Neuronal stem cell (in vitro differentiated cells): ENCODE measurements around the gene NALCN.

ENCODE experiments used
- DNase-seq: peaks from one replicate; pipeline ENCODE4 v3.0.0-alpha.2; 2013; ENCODE audit warnings: low spot score
- H2AFZ ChIP-seq: one replicate; pipeline ENCODE4 v1.6.1; 2013; ENCODE audit warnings: mild to moderate bottlenecking, low read length, inconsistent platforms
- H2AK5ac ChIP-seq: 2 replicates; pipeline ENCODE4 v1.6.1; 2013; ENCODE audit warnings: low read depth, mild to moderate bottlenecking, inconsistent platforms, low read length, moderate library complexity, mixed read lengths
- H2BK120ac ChIP-seq: 2 replicates; pipeline ENCODE4 v1.6.1; 2013; ENCODE audit warnings: low read depth, mild to moderate bottlenecking, inconsistent platforms, low read length, moderate library complexity, mixed read lengths
- H2BK12ac ChIP-seq: one replicate; pipeline ENCODE4 v1.6.1; 2013; ENCODE audit warnings: low read length, inconsistent platforms
- H2BK15ac ChIP-seq: 2 replicates; pipeline ENCODE4 v1.6.1; 2013; ENCODE audit warnings: mild to moderate bottlenecking, low read length, inconsistent platforms, mixed read lengths
- H2BK5ac ChIP-seq: one replicate; pipeline ENCODE4 v1.6.1; 2013; ENCODE audit warnings: inconsistent platforms, mild to moderate bottlenecking, low read length, moderate library complexity
- H3K14ac ChIP-seq: one replicate; pipeline ENCODE4 v1.6.1; 2013; ENCODE audit warnings: low read length, inconsistent platforms
- H3K18ac ChIP-seq: 2 replicates; pipeline ENCODE4 v1.6.1; 2013; ENCODE audit warnings: low read length, inconsistent platforms
- H3K23ac ChIP-seq: 2 replicates; pipeline ENCODE4 v1.6.1; 2013; ENCODE audit warnings: low read depth, mild to moderate bottlenecking, mixed read lengths, low read length, inconsistent platforms; ENCODE audit not compliant: poor library complexity
- H3K27ac ChIP-seq: replicated peaks from 3 replicates; pipeline ENCODE4 v1.5.1; 2013; ENCODE audit warnings: low read length, inconsistent platforms
- H3K27me3 ChIP-seq, 3 experiments: 2 replicates each; pipeline ENCODE4 v1.6.1; 2013; ENCODE audit warnings: low read length in 3 of 3, mild to moderate bottlenecking in 2 of 3, inconsistent platforms in 1 of 3, low read depth in 1 of 3, mixed read lengths in 1 of 3, moderate library complexity in 1 of 3; ENCODE audit not compliant: control insufficient read depth in 3 of 3, insufficient read depth in 3 of 3
- H3K36me3 ChIP-seq, 2 donors: replicated peaks in 1 of 2; 2 replicates each; pipeline ENCODE4 v1.6.1; 2013; ENCODE audit warnings: low read length in 2 of 2; ENCODE audit not compliant: control insufficient read depth in 2 of 2, insufficient read depth in 2 of 2
- H3K4ac ChIP-seq: 2 replicates; pipeline ENCODE4 v1.6.1; 2013; ENCODE audit warnings: inconsistent platforms, mild to moderate bottlenecking, low read length, moderate library complexity
- H3K4me1 ChIP-seq, 2 donors: 1 replicate in 1 of 2; 2 replicates in 1 of 2; pipeline ENCODE4 v1.6.1; 2013; ENCODE audit warnings: low read length in 2 of 2, low read depth in 1 of 2; ENCODE audit not compliant: control insufficient read depth in 2 of 2, insufficient read depth in 1 of 2
- H3K4me2 ChIP-seq: one replicate; pipeline ENCODE4 v1.6.1; 2013; ENCODE audit warnings: mild to moderate bottlenecking, low read length, inconsistent platforms; ENCODE audit not compliant: insufficient read depth, poor library complexity, severe bottlenecking
- H3K4me3 ChIP-seq, 2 donors: 2 replicates each; pipeline ENCODE4 v1.5.1; 2013; ENCODE audit warnings: low read length in 2 of 2, mild to moderate bottlenecking in 2 of 2, inconsistent platforms in 1 of 2, moderate library complexity in 1 of 2
- H3K79me1 ChIP-seq: one replicate; pipeline ENCODE4 v1.6.1; 2013; ENCODE audit warnings: low read depth, mild to moderate bottlenecking, inconsistent platforms, low read length, moderate library complexity
- H3K9ac ChIP-seq: one replicate; pipeline ENCODE4 v1.6.1; 2013; ENCODE audit warnings: mild to moderate bottlenecking, low read depth, low read length, inconsistent platforms; ENCODE audit not compliant: poor library complexity
- H3K9me3 ChIP-seq, 2 donors: replicated peaks in 1 of 2; 2 replicates each; pipeline versions ENCODE3 to v1.6.1; 2013; ENCODE audit warnings: low read length in 2 of 2, mild to moderate bottlenecking in 2 of 2, inconsistent platforms in 1 of 2, low read depth in 1 of 2, mixed read lengths in 1 of 2, moderate library complexity in 1 of 2; ENCODE audit not compliant: control insufficient read depth in 2 of 2, insufficient read depth in 1 of 2
- H4K8ac ChIP-seq: one replicate; pipeline ENCODE4 v1.6.1; 2013; ENCODE audit warnings: low read depth, mild to moderate bottlenecking, inconsistent platforms, low read length, moderate library complexity
- H4K91ac ChIP-seq: one replicate; pipeline ENCODE4 v1.6.1; 2013; ENCODE audit warnings: low read length, low read depth, mild to moderate bottlenecking, inconsistent platforms; ENCODE audit not compliant: poor library complexity
- WGBS, 2 donors: extraction: QIAGEN DNeasy Blood & Tissue Kit; methylation state at CpG; one replicate each; pipeline ENCODE4 v1.1.7; 2013; ENCODE audit warnings: missing lambda C conversion rate in 2 of 2, mixed read lengths in 1 of 2; ENCODE audit not compliant: insufficient read length in 2 of 2, insufficient replicate concordance in 1 of 2; ENCODE audit errors: extremely low coverage in 2 of 2; 5-methylcytosine and 5-hydroxymethylcytosine counted together

The NALCN gene

DNA sequence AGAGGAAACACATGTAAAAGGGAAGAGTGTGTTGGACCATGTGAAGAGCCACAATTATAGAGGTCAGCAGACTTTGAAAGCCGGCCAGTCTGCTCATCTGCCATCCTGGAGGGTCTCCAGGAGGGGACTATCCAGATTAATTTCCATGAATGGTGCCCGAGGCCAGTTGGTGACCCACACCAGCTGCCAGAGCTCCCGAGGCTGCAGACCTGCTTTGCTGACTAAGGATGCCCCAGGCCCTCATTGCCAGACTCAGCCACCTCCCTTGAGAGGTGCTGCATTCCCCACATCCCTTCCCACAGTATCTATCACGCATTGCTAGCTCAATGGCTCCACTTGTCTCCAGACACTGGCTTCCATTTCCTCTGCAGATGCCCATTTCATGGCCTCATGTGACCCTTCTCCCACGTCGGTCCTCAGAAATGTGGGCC lies 110.3 kb downstream of the NALCN start:
- Histone ChIP-seq H2BK15ac (no peak overlapping the region), H2AFZ (no peak overlapping the region), H4K91ac (no peak overlapping the region), H3K4me1 (no peaks in the 10 kb centered on the region), H3K4me3 (no peak overlapping the region), H3K27ac (no peak overlapping the region), H3K18ac (no peak overlapping the region), H2AK5ac (no peak overlapping the region), H2BK5ac (no peak overlapping the region), H3K27me3 (no peaks in the 10 kb centered on the region), H3K23ac (no peak overlapping the region), H3K14ac (no peak overlapping the region), H2BK120ac (no peak overlapping the region), H3K36me3 (no peaks in the 10 kb centered on the region), H4K8ac (no peak overlapping the region), H3K9ac (no peak overlapping the region), H3K9me3 (no peaks in the 10 kb centered on the region), H3K79me1 (no peaks in the 10 kb centered on the region), H3K4ac (no peak overlapping the region), H3K4me2 (no peak overlapping the region), H2BK12ac (no peak overlapping the region)
- DNase-seq = no peak
- WGBS, 2 donors = no CpG with 5 or more reads among the region's 6 CpGs

- no peak overlapping the region for H4K91ac ChIP-seq
- H3K4me2 ChIP-seq = no peak overlapping the region
- H2BK12ac ChIP-seq = no peak overlapping the region
- H3K4ac ChIP-seq = no peak overlapping the region
- H3K27ac ChIP-seq = no peak overlapping the region
- H2BK120ac ChIP-seq = no peak overlapping the region
- no peak overlapping the region for H3K23ac ChIP-seq
- no peak overlapping the region for H3K9ac ChIP-seq
- no peak for DNase-seq
- no peak overlapping the region for H3K18ac ChIP-seq
- H2AK5ac ChIP-seq = no peak overlapping the region
- no peak overlapping the region for H3K4me3 ChIP-seq
- no peaks in the 10 kb centered on the region for H3K36me3 ChIP-seq
- H2AFZ ChIP-seq = no peak overlapping the region
- no peak overlapping the region for H2BK15ac ChIP-seq
- no peaks in the 10 kb centered on the region for H3K79me1 ChIP-seq
- no peaks in the 10 kb centered on the region for H3K4me1 ChIP-seq
- H3K14ac ChIP-seq = no peak overlapping the region
- no CpG with 5 or more reads among the region's 7 CpGs for WGBS, 2 donors
- no peaks in the 10 kb centered on the region for H3K27me3 ChIP-seq
- no peak overlapping the region for H4K8ac ChIP-seq
- H2BK5ac ChIP-seq = no peak overlapping the region
- no peaks in the 10 kb centered on the region for H3K9me3 ChIP-seq
These were observed 112.8 kb downstream of the NALCN start for GRCh38 chr13:101303521-101303920.

- Histone ChIP-seq H4K8ac (no peak overlapping the region), H2AK5ac (no peak overlapping the region), H3K36me3 (no peaks in the 10 kb centered on the region), H3K4me3 (no peak overlapping the region), H3K4ac (no peak overlapping the region), H3K23ac (no peak overlapping the region), H3K4me1 (no peaks in the 10 kb centered on the region), H3K27ac (no peak overlapping the region), H2BK12ac (no peak overlapping the region), H2AFZ (no peak overlapping the region), H3K27me3 (no peaks in the 10 kb centered on the region), H2BK120ac (no peak overlapping the region), H2BK15ac (no peak overlapping the region), H3K9ac (no peak overlapping the region), H3K9me3 (no peaks in the 10 kb centered on the region), H3K4me2 (no peak overlapping the region), H3K14ac (no peak overlapping the region), H4K91ac (no peak overlapping the region), H3K18ac (no peak overlapping the region), H2BK5ac (no peak overlapping the region), H3K79me1 (no peaks in the 10 kb centered on the region)
- no peak for DNase-seq
- no CpG with 5 or more reads among the region's 8 CpGs for WGBS, 2 donors
These were observed 115.3 kb downstream of the NALCN start for GRCh38 chr13:101301053-101301452.

DNA sequence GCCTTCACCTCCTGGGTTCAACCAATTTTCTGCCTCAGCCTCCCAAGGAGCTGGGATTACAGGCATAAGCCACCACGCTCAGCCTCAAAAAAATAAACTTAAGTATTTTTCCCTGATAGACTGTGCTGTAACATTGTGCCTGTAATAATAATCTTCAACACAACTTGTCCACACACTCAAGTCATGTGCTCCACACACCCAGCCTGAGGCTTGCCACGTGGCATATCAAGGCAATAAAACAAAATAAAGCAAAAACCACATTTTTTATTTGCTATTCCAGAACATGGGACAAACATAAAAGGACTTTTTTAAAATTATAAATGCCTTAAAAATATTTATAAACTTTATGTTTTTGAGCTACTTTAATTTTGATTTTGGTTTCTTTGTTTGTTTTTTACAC lies 115.8 kb downstream of the NALCN start:
- H2AK5ac ChIP-seq = no peak overlapping the region
- H3K27me3 ChIP-seq = no peaks in the 10 kb centered on the region
- no peaks in the 10 kb centered on the region for H3K79me1 ChIP-seq
- no peak overlapping the region for H2BK120ac ChIP-seq
- H3K4me1 ChIP-seq = no peaks in the 10 kb centered on the region
- no peak for DNase-seq
- no peaks in the 10 kb centered on the region for H3K9me3 ChIP-seq
- H2BK12ac ChIP-seq = no peak overlapping the region
- H3K4me3 ChIP-seq = no peak overlapping the region
- H3K9ac ChIP-seq = no peak overlapping the region
- no CpG with 5 or more reads among the region's 2 CpGs for WGBS, 2 donors
- H2BK5ac ChIP-seq = no peak overlapping the region
- H3K4me2 ChIP-seq = no peak overlapping the region
- H2BK15ac ChIP-seq = no peak overlapping the region
- no peak overlapping the region for H4K8ac ChIP-seq
- H3K23ac ChIP-seq = no peak overlapping the region
- H3K4ac ChIP-seq = no peak overlapping the region
- no peaks in the 10 kb centered on the region for H3K36me3 ChIP-seq
- no peak overlapping the region for H4K91ac ChIP-seq
- H2AFZ ChIP-seq = no peak overlapping the region
- H3K14ac ChIP-seq = no peak overlapping the region
- H3K18ac ChIP-seq = no peak overlapping the region
- no peak overlapping the region for H3K27ac ChIP-seq
